ELR (cell line): Measurements from ENCODE around the gene MAN2B1.
"Not testable (repeated sequence)": the region's sequence is repeated elsewhere in the genome, so short reads cannot be mapped to it uniquely, and the experiment has no call there.

Experiments
- DNase-seq: peaks from one replicate; pipeline ENCODE4 v3.0.0-alpha.2; 2015; ENCODE audit warnings: low read depth

The MAN2B1 gene

DNA sequence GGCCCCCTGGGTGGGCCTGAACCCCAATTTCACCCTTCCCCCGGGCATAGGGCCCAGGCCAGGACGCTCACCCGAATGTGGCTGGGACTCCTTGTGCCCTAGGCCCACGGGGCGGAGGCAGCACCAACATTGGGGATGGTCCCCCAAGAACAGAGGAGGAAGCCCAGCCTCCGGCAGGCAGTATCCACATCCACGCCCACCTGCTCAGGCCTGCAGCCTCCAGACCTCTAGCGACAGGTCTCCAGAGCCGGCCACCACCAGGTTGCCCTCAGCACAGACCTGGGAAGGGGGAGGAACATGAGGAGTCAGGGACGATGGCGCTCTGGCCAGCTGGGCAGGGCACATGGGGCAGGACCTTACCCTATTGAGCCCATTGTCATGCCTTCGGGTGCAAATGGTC lies 22.5 kb upstream of the MAN2B1 start:
- no peak for DNase-seq

DNA sequence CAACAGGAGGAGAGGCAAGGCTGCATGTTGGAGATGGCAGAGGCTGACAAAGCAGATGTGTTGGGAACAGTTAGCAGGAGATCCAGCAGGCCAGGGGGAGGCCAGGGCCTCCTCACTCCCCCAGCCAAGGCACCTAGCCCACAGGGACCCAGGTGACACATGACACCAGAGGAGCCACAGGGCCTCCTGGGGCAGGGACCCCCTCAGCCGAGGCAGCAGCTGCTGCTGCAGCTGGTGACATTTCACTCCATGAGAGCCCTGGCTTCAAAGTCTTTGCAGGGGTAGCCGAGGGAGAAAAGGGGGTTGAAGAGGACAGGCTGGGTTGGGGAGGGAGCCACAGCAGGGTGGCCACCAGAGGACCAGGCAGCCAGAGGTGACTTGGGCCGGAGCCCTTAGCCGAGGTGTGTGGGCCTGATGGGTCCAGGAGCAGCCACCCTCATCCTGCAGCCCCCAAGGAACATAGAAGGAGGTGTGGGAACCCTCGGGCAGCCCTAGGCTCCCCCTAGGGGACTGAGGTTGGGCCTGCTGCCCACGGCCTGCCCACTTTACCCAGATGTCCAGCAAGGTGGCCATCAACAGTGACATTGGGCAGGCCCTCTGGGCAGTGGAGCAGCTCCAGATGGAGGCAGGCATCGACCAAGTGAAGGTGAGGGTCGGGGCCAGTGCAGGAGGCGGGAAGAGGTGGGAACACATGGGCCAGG lies 21.1 kb upstream of the MAN2B1 start, which contains the start of gene GNG14:
GNG14 (plus strand) TSS at position 503 of the 701 bp plus-strand sequence; CDS start at position 554, 51 bp downstream.
- no peak for DNase-seq

GRCh38 chr19:12685831-12686230 lies 19.3 kb upstream of the MAN2B1 start:
- DNase-seq: no peak

DNA sequence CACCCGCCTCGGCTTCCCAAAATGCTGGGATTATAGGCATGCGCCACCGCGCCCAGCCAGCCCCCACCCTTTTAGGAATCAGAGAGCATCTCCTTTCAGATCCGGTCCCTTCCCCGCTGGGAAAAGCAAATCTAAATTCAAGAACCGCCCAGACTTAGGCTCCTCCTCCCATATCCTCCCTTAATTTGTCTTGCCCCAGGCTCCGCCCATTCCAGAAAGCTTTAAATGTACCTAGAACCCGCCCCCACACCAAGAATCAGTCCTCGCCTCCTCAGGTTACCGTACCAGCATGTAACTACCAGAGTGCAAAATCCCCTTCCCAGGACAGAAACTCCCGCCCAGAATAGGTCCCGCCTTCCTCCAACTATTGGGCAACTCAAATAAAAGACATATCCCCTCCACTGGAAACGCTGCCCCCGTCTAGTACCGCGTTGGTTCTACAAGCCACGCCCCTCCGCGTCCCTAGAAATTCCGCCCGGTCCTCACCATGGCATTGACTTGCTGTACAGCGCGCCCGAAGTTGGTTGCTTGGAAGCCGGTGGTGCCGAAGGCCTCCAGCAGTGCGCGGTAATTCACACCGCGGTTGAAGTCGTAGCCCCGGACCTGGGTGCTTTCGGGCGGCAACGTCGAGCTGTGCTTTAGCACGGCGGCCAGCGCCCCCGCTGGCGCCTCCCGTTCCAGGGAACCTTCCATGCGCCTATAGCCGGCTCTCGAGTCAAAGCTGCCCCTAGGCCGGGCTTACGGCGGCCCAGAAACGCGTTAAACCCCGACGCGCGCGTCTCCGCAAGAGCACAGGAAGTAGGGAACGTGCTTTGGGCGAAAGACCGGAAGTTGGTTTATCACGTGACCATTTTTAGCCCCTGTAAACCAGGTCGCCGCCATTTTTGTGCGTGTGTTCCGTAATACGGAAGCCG lies 14.8 kb upstream of the MAN2B1 start, which contains the start of gene DHPS:
DHPS (minus strand) TSS at position 807 of the 914 bp plus-strand sequence; CDS start at position 693, 114 bp downstream.
- peak; percentile 99 for DNase-seq

GRCh38 chr19:12680034-12680433 lies 13.5 kb upstream of the MAN2B1 start:
- DNase-seq: no peak

- not testable (repeated sequence) for DNase-seq
Observed at GRCh38 chr19:12678039-12678438, 11.5 kb upstream of the MAN2B1 start.

GRCh38 chr19:12676928-12677327 lies 10.4 kb upstream of the MAN2B1 start:
- no peak for DNase-seq

DNA sequence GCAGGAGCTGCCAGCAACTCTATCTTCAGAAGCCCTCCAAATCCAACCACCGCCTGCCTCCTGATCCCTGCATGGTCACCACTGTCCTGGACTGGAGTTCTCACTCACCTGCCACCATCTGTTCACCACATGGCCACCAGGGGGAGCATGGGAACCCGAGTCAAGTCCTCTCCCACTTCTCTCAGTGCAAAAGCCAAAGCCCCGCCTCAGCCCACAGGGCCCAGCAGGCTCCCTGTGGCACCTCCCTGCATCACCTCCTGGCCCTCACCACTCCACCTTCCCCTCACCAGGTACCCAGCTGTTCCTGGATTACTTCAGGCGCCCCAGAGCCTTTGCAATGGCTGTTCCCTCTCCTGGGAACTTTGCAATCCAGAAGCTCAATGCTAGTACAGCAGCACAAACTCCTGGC lies 9.8 kb upstream of the MAN2B1 start:
- peak; percentile 87 for DNase-seq

GRCh38 chr19:12675940-12676339 lies 9.4 kb upstream of the MAN2B1 start:
- no peak for DNase-seq

GRCh38 chr19:12675399-12675798 lies 8.9 kb upstream of the MAN2B1 start:
- no peak for DNase-seq

GRCh38 chr19:12672744-12673143 lies 6.2 kb upstream of the MAN2B1 start:
- DNase-seq: no peak

GRCh38 chr19:12670159-12670928 lies 3.8 kb upstream of the MAN2B1 start:
- DNase-seq: no peak

- DNase-seq: peak; percentile 90
Observed at GRCh38 chr19:12669270-12670158, 3.0 kb upstream of the MAN2B1 start.

GRCh38 chr19:12668932-12669269 lies 2.4 kb upstream of the MAN2B1 start:
- peak; percentile 86 for DNase-seq

GRCh38 chr19:12668346-12668745 lies 1.8 kb upstream of the MAN2B1 start:
- DNase-seq: no peak

GRCh38 chr19:12667731-12668302 lies 1.3 kb upstream of the MAN2B1 start:
- DNase-seq: no peak

GRCh38 chr19:12665671-12666264 lies 774 bp downstream of the MAN2B1 start:
- DNase-seq: peak; percentile 33

- DNase-seq: no peak
Observed at GRCh38 chr19:12665281-12665573, 1.3 kb downstream of the MAN2B1 start.

GRCh38 chr19:12664406-12665280 lies 1.9 kb downstream of the MAN2B1 start:
- peak; percentile 39 for DNase-seq

DNA sequence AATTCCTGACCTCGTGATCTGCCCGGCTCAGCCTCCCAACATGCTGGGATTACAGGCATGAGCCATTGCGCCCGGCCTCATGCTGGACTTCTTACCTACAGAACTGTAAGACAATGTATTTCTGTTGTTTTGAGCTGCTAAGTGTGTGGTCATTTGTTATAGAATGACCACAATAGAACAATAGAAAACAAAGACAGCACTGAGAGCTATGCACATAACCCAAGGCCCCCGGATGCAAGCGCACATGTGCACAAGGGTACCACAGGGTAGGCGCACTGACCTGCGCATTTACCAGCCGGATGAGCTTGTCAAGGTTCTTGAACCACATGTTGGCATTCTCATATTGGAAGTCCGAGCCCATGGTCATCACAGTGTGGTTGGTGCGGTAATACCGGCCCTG lies 5.6 kb downstream of the MAN2B1 start:
- DNase-seq: no peak
